ENCODE measurements around the gene TNC. TPM values are rescaled to one million over a fixed set of nuclear protein-coding genes. Genes with fewer than 3 reads are reported as not detected.

Gene TNC
- total RNA-seq, 6 experiments from 2014 or later, result 51.6 to 86.3 (median 70.4) TPM

DNA sequence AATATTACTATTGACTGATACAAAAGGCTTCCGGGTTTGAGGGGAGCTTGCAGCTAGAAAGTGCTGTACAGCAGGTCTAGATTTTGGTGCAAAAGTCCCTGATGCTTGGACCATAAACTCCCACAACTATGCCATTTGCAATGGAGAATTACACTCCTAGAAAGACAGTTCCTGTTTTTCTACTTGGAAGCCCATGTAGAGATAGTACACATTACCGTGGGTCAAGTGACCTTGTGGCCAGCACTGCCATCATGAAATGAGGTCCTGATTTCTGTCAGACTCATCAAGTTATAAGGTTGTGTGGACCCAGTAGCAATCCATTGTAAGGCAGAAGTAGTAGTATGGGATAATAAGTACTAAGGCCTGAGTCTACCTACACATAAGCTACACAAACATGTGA is 144.7 kb downstream of the TNC start:
- TF ChIP-seq, protein P1, sequence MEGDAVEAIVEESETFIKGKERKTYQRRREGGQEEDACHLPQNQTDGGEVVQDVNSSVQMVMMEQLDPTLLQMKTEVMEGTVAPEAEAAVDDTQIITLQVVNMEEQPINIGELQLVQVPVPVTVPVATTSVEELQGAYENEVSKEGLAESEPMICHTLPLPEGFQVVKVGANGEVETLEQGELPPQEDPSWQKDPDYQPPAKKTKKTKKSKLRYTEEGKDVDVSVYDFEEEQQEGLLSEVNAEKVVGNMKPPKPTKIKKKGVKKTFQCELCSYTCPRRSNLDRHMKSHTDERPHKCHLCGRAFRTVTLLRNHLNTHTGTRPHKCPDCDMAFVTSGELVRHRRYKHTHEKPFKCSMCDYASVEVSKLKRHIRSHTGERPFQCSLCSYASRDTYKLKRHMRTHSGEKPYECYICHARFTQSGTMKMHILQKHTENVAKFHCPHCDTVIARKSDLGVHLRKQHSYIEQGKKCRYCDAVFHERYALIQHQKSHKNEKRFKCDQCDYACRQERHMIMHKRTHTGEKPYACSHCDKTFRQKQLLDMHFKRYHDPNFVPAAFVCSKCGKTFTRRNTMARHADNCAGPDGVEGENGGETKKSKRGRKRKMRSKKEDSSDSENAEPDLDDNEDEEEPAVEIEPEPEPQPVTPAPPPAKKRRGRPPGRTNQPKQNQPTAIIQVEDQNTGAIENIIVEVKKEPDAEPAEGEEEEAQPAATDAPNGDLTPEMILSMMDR (IDR thresholded peaks at IDR 0.05), result no peak
- Mint-ChIP-seq H3K27me3 (ENCODE audit: insufficient read depth) (peaks cover 10% of the 10 kb centered on the region), H3K27ac (no peak overlapping the region)

DNA sequence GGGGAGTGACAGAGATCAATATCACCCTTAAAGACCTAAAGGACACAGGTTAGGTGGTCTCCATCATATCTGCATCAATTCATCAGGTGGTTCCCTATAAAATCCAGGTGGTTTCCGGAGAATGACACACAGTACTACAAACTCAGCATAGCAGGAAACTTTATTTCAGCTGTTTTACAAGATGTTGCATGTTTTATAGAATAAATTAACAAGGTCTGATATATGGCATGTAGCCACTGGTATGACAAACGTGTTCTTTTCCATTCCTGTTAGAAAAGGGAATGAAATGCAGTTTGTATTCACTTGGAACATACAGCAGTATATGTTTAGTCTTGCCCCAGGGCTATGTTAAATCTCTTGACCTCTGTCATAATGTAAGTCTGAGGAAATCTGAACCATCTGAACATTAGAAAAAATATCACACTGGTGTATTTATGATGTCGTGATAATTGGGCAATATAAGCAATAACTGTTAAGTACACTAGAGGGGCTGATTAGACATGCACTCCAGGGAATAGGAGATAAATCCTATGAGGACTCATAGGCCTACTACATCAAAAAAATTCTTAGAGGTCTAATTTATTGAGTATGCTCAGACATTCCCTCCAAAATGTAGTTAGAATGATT is 145.3 kb downstream of the TNC start:
- Mint-ChIP-seq H3K27me3 (ENCODE audit: insufficient read depth) (peaks cover 9% of the 10 kb centered on the region), H3K9me3 (no peaks in the 10 kb centered on the region), H3K4me1 (ENCODE audit: low read depth) (no peaks in the 10 kb centered on the region), H3K4me3 (no peak overlapping the region), H3K36me3 (ENCODE audit: low read depth) (no peaks in the 10 kb centered on the region), H3K27ac (no peak overlapping the region)
- TF ChIP-seq, protein P1 (IDR thresholded peaks at IDR 0.05), result no peak
- DNase-seq, result no peak

More for the DNA sequence above, 144.7 kb downstream of the TNC start:
- no peaks in the 10 kb centered on the region for H3K36me3 Mint-ChIP-seq (ENCODE audit: low read depth)
- H3K9me3 Mint-ChIP-seq, result no peaks in the 10 kb centered on the region
- no peak for DNase-seq
- no peak overlapping the region for H3K4me3 Mint-ChIP-seq
- no peaks in the 10 kb centered on the region for H3K4me1 Mint-ChIP-seq (ENCODE audit: low read depth)

Other genes starting within 250 kb of the TNC start
- gene TNFSF8, start 187.6 kb downstream of the TNC start, total RNA-seq (2021; fragmentation: NEBNext Ultra II Directional; extraction: Animal tissue kit (Norgen Biotek cat#: 25700)), result not detected

Data from HFFc6 (cell line).